GM12874 (cell line): ENCODE results near the gene C2orf15.

Experiments used
- CTCF ChIP-seq: IDR thresholded peaks from 2 replicates; pipeline ENCODE4 v1.5.1; 2011; ENCODE audit warnings: low read depth, mild to moderate bottlenecking, control low read depth, low read length, moderate library complexity; ENCODE audit not compliant: insufficient read depth

C2orf15 gene, protein sequence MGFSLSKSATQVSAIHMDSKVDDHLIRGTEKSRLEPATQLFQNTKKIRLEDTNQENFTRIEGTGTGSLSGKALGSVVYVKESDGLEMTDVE

DNA sequence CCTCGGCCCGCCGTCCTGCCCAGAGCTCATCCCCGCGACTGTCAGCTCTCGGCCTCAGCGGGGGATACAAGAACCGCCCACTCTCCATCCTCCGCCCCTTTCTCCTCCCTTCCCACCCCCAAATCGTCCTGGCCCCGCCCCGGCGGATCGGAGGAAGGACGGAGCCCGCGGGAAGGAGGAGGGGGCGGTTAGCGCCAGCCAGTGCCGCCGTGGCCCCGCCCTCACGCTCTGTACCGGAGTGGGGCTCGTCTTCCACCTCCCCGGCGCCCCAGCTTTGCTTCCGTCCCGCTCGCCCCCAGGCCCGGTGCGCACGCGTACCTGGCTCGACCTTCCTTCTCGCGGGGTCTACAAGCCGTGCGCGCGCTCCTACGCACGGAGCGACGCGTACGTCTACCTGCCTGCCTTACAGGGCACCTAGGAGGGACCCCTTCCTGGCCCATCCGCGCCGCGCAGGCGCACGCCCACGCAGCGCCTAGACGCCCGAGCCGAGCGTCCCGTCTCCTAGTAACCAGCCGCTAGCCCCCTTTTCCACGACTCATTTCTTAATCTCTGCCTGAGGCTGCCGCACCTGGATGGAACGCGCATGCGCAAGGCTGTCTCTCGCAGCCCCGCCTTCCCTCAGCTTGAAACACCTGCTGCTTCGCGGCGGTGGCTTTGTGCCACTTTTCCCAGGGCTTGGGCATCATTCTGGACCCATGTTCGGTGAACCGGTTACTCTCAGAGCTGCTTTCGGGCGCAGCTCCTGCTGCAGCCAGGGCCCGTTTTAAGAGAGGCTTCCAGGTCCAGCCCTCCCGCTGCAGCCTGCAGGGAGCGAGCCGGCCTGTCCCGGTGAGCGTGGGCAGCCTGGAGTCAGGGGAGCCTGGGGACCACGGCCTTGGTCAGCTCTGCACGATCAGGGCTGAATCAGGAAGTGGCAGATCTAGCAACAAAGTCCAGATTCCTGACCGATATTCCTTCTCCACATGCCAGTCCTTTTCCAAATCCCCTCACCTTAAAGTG is at the start of gene C2orf15:
Gene C2orf15 (plus strand): TSS at position 598 of the 999 bp plus-strand sequence. CDS start 8,852 bp downstream, outside the sequence.
- no peak for TF ChIP-seq CTCF

- TF ChIP-seq CTCF = no peak
Measured at GRCh38 chr2:99096728-99097127, 44.8 kb upstream of the C2orf15 start.

GRCh38 chr2:99101697-99102096 is 39.8 kb upstream of the C2orf15 start:
- no peak for TF ChIP-seq CTCF

- TF ChIP-seq CTCF = no peak
Measured at GRCh38 chr2:99104006-99104405, 37.5 kb upstream of the C2orf15 start.

DNA sequence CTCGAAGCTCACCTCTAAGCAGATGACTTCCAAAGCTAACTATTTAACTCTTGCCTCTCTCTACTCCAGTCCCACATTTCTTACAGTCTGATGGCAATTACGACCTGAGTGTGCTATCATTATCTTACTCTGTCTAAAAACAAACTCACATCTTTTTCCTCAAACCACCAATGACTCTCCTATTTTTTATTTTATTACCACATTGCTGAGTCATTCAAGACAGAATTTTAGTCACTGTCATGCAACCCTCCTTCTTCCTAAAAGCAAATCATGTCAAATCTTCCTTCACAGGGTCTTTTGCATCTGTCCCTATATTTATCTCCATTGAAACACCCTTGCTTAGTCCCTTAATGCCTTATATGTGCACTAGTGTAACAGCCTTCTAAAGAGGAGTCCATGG is 34.6 kb upstream of the C2orf15 start:
- no peak for TF ChIP-seq CTCF

GRCh38 chr2:99111236-99111635 is 30.3 kb upstream of the C2orf15 start:
- no peak for TF ChIP-seq CTCF

DNA sequence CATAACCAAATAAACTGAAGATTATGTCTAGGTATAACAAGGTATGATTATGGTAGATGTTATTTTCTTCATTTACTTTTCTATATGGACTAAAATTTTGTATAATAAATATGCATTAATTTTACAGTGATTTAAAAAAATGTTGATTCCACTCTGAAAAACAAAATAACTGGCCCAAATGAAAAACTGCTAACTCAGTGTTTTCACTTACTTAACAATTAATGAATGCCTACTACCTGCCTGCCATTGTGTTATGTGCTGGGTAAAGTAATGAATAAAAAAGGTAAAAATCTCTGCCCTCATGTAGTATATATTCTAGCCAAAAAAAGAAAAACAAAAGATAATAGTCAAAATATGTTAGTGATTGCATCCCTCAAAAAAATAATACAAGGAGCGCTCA is 29.6 kb upstream of the C2orf15 start:
- no peak for TF ChIP-seq CTCF
